GM18861 (cell line): Measurements from ENCODE around the gene RGS1.

Experiments
- ATAC-seq: cut with Tn5 transposase; IDR thresholded peaks from one replicate; pipeline ENCODE4 v1.9.1; 2021; ENCODE audit not compliant: unreplicated experiment

The RGS1 gene

GRCh38 chr1:192610112-192610889 is 34.7 kb downstream of the RGS1 start:
- ATAC-seq = no peak

DNA sequence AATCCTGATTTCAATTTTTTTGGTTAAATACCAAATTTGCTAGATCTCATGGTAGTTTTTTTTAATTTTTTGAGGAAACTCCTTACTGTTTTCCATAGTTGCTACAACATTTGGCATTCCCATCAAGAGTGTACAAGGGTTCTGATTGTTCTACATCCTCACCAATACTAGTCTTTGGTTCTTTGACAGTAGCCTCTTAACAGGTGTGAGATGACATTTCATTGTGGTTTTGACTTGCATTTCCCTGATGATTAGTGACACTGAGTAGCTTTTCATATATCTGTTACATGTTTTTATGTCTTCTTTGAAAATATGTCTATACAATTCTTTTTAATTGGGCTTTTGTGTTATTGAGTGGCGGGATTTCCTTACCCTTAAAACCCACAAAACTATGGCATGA is 39.5 kb downstream of the RGS1 start:
- ATAC-seq = no peak

- no peak for ATAC-seq
Observed at GRCh38 chr1:192620071-192620635, 44.6 kb downstream of the RGS1 start.

DNA sequence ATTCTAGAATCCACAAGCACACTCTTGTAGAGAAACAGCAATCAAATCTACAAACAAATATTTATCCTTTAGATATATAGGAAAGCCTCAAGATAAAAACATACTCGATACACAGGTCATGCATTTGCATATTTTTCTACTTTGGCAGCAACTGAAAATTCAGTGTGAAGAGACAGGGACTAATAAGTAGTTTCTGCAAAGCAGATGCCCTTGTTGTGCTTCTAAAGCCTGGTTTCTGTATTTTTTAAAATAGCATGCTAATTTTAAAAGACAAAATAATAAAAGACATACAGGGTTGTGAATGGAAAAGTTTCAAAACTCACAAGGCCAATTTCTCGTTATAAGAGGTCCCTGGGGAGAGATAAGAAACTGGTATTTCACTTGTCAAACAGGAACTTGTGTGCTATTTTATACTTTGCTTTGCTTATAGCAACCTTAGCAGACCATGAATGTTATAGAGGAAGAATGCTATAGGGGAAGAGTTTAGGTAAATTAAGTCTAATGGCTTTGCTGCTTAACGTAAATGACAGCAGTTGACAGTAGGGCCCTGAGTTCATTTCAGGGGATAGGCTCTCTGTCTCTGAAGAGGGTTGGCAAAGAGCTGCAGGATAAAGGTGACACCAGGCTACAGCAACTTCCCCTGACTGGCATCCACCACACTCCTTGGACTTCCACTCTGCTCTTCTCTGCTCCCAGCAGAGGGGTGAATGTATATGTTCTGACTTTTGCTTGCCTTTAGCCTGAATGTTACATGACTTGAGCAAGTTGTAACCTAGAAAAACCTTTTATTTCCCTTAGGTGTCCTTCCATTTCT is 51.0 kb downstream of the RGS1 start:
- peak; percentile 91 for ATAC-seq

- ATAC-seq = peak; percentile 36
Observed at GRCh38 chr1:192627901-192628300, 52.3 kb downstream of the RGS1 start.

- no peak for ATAC-seq
Observed at GRCh38 chr1:192628396-192629057, 53.0 kb downstream of the RGS1 start.

GRCh38 chr1:192629612-192630011 is 54.0 kb downstream of the RGS1 start:
- ATAC-seq = no peak
